GM12864 (cell line): ENCODE data around the gene UBE2O.

Source experiments
- DNase-seq: peaks from one replicate; pipeline ENCODE4 v3.0.0-alpha.2; 2011; ENCODE audit warnings: low read depth
- H3K4me3 ChIP-seq: 2 replicates; pipeline ENCODE4 v1.5.1; 2011; ENCODE audit warnings: mild to moderate bottlenecking, low read depth, low read length, control low read depth
- TF ChIP-seq, protein P1 (sequence below): IDR thresholded peaks from 2 replicates; pipeline ENCODE4 v1.5.1; 2011; ENCODE audit warnings: low read depth, mild to moderate bottlenecking, moderate library complexity, low read length, control low read depth, inconsistent platforms; ENCODE audit errors: missing control alignments

UBE2O gene

DNA sequence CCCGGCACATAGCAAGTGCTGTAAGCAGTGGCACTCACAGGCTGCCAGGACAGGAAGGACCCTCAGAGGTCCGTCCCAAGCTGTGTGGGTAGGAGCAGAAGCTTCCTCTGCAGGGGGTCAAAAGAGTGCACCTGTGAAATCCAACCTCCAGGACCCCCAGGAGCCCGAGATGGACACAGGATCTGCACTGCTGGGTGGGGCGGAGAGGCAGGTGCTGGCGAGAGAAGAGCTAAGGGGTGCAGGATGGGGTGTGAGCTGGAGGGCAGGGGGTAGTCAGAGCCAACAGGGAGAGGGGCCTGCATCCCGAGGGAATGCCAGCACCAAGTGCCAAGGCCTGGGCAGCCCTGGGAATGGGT lies 13.8 kb upstream of the UBE2O start:
- no peak overlapping the region for H3K4me3 ChIP-seq
- TF ChIP-seq, protein P1, sequence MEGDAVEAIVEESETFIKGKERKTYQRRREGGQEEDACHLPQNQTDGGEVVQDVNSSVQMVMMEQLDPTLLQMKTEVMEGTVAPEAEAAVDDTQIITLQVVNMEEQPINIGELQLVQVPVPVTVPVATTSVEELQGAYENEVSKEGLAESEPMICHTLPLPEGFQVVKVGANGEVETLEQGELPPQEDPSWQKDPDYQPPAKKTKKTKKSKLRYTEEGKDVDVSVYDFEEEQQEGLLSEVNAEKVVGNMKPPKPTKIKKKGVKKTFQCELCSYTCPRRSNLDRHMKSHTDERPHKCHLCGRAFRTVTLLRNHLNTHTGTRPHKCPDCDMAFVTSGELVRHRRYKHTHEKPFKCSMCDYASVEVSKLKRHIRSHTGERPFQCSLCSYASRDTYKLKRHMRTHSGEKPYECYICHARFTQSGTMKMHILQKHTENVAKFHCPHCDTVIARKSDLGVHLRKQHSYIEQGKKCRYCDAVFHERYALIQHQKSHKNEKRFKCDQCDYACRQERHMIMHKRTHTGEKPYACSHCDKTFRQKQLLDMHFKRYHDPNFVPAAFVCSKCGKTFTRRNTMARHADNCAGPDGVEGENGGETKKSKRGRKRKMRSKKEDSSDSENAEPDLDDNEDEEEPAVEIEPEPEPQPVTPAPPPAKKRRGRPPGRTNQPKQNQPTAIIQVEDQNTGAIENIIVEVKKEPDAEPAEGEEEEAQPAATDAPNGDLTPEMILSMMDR = no peak
- no peak for DNase-seq

DNA sequence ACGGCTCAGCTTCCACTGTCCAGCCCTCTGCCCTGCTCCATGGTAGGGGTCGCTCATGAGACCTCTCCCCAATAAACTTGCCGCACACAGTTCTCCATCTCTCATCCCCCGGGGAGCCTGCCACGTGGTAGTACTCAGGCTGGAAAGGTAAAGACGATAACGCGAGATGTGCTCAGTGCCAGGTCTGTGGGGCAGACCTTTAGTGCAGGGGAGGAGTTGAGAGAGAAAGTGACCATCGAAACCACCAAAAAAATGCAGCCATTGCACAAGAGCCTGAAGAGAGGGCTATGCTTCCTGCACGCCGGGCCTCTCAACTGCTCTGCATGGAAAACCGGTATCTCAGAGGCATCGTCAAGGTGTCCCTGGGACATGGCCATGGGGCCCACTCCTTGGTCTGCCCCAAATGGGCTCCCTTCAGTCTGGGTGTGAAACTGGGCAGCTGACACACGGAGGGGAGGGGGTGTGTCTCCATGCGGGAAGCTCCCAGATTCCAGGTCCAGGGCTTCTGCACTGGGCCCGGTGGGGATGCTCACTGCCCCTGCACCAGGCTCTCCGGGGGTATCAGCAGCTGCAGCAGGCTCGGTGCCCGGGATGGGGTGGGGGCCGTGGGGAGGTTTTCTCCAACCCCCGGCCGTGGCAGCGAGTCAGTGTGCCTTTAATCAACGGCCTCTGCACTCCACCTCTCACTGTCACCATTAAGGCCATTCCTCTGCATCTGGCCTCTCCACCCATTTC lies 9.8 kb upstream of the UBE2O start:
- TF ChIP-seq, protein P1 = no peak

DNA sequence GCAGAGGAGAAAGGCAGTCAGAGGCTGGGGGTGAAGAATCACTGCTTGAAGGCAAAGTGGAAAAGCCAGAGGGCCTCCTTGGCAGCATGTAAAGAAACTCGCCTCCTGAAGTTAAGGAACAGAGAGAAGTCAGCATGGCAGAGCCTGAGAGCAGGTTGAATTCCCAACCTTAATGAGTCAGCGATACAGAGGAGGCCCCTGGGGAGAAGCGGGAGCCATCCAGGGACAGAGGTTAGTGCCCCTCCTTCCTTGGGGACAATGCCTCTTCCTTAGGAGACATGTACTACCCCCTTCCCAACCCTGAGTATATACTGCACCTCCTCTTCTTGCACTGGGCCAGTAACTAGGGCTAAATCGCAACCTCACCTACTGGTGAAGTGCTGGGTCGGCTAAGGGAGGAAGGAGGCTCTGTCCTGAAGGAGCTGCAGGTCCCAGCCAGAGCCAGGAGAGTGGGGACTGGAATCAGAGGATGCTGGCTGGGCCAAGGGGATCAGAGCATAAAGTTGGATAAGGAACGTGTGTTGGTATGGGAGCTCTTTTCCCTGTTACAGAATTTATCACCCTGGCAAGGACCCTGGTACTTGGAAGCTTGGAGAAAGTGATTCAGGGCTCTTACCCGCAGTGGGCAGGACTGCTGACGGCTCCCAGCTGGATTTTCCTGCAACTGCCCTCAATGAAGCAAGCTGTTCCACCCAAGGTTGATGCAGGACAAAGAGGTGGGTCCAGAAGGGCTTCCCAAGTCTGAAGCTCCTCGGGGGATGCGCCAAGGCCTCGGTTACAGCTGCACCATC lies 9.0 kb upstream of the UBE2O start:
- TF ChIP-seq, protein P1 = no peak
- no peak overlapping the region for H3K4me3 ChIP-seq
- no peak for DNase-seq

More for the DNA sequence above, 9.8 kb upstream of the UBE2O start:
- no peak for DNase-seq
- no peak overlapping the region for H3K4me3 ChIP-seq

DNA sequence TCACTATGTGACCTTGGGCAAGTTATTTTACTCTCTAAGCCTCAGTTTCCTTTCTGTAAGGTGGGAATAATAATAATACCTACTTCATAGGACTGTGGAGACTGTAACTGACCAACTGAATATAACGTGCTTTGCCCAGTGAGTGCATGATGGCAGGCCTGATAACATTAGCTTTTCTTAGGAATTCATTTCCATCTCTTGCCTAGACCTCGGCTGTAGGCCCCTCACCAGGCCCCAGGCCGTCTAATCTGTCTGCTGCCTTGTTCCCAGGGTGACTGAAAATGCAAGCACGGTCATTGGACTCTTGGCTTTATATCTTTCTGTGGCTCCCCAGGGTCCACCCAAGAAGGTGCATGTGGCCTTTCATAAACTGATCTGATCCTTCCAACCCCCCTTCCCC lies 6.7 kb upstream of the UBE2O start:
- no peak overlapping the region for H3K4me3 ChIP-seq
- DNase-seq = no peak
- TF ChIP-seq, protein P1 = no peak

DNA sequence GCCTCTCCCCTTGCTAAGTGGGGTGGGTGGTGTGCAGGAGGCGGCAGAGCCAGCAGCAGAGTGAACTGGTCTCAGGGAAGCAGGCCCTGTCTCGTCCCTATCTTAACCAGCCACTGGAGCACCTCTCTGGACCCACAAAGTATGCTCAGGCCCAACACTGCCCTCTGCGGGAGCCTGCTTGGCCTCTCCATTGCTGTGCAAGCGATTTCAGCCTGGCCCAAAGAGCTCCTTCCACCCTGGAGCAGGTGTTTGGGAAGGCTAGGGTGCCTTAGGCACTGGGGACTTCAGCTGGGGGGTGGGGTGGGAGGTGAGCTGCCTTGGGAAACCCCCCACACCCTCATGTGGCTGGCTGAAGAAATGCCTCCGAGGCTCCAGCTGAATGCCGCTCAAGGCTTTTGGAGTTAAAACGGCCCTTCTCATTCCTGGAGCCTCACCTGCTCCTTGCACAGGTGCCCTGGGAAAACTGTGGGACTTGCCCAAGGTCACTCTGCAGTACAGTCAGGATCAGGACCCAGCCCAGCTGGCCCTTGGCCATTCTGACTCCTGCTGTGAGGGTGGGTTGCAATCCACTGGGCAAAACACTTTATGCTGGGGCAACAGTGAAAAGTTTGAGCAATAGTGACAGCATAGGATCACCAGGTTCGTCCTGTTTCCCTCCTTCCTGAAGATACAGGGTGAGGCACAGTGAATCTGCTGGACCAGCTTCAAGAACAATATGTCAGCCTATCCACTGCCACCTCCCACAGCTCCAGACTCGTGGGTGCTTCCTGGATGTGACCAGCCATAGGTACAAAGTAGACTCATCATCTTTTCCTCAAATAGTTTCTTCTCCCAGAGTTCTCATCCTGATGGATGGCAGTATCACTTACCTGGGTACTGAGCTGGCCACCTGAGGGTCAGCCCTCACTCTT lies 5.9 kb upstream of the UBE2O start:
- DNase-seq = no peak
- no peak overlapping the region for H3K4me3 ChIP-seq
- TF ChIP-seq, protein P1 = peak; percentile 81

DNA sequence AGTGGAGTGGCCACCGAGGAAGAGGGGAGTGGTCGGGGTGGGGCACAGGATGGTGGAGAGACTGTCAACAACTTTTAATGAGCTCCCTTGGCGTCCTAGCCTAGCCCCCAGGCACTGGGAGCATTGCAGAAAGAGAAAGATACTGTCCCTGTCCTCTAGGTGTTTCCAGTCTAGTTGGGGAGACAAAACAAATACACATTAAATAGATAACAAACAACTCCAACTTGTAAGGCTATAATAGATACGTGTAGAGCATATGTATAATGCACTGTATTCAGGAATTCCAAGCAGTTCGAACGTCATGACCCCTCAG lies 435 bp upstream of the UBE2O start:
- DNase-seq = no peak
- no peak overlapping the region for H3K4me3 ChIP-seq
- TF ChIP-seq, protein P1 = no peak
